UCSD-AML1 (cell line): Measurements from ENCODE around the gene MYLIP.

ENCODE experiments used
- DNase-seq: peaks from one replicate; lab custom pipeline; 2025; ENCODE audit not compliant: unreplicated experiment; lab: John Stamatoyannopoulos, UW

The MYLIP gene

DNA sequence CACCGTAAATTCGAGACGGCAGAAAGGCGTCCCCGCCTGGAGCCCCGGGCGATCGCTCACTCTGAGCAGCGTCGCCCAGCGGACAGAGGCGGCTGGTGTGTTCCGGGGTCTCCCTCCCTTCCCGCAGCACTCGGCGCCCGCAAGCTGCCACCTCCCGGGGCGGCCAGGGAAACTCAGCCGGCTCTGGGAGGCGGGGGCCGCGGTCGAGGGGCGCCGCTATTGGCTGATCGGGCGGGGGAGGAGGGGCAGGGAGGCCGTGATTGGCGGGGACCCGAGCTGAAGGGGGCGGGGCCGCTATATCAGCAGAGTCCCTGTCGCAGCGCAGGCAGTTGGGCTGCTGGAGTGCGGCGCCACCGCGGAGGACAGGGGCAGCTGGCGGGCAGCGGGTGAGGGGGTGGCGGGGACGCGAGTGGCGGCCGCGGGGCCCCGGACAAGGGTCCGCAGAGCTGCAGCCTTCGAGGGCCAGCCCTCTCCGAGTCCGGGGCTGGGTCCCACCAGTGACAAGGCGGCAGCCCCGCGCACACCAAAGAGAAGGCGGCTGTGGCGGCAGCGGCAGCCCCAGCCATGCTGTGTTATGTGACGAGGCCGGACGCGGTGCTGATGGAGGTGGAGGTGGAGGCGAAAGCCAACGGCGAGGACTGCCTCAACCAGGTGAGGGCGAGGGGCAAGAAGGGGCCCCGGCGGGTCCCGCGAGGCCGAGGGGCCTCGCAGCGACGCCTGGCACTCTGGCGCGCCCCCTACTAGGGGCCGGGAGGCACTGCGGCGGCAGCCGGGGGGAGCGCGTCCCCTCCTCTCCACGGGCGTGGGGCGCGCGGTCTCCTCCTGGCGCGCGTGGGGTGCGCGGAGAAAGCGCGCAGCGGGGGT lies at the start of gene MYLIP:
TSS of gene MYLIP (plus strand) at position 328 of the 864 bp plus-strand sequence. CDS start at position 565, 237 bp downstream.
- DNase-seq, result peak; percentile 97

- DNase-seq, result no peak
Observed at GRCh38 chr6:16079354-16079753, 49.5 kb upstream of the MYLIP start.

DNA sequence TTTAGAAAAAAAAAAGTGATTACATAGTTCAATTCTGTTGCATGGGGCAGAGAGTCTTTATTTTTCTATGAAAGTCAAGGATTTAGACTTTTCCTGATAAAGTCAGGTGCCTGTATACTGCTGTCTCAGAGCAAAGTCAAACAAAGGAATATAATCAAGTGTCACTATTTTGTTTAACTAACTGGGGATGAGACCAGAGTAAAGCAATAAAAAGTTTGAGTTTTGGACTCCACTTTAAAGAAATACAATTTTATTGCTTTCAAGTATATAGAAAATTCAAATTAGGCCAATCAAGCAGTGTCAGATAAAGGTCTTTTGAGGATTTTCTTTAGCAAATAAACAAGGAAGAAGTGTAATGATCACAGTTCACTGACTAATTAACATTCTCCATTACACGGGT lies 48.7 kb upstream of the MYLIP start:
- no peak for DNase-seq

- DNase-seq, result no peak
Observed at GRCh38 chr6:16081326-16081725, 47.6 kb upstream of the MYLIP start.

- no peak for DNase-seq
Observed at GRCh38 chr6:16082361-16082760, 46.5 kb upstream of the MYLIP start.

DNA sequence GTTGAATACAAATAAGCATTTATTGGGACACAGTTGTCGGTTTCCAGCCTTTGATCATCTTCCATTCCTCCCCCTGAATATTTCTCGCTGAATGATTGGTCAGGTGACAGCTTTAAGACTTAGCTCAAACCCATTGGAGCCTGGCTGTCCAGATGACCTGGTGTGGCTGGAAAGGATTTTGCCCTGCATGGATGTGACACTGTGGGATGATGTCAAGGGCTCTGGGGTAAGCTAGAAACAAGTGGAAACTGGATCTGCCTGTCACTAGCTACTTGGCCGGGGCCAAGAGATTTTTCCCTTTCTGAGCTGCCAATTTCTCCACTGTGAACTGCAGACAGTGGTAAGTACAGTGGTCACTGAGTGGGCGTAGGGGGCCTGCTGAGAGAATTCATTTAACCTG lies 41.9 kb upstream of the MYLIP start:
- DNase-seq, result no peak

- no peak for DNase-seq
Observed at GRCh38 chr6:16087386-16087785, 41.5 kb upstream of the MYLIP start.

DNA sequence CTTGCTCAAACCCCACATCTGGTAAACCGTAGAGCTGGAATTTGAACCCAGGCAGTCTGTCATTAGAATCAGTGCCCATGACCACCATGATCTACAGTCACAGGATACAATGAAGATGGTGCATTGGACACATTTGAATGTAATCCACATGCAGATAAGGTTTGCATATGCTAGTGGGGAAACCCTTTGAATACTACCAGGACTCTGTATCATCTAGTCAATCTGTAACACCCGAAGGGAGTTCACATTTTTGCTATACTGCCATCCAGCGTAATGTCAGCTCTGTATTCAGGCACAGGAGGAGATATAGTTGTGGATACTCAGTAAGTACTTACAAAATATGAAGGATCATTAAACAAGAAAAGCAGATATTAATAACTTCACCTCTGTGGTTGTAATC lies 40.5 kb upstream of the MYLIP start:
- DNase-seq, result no peak

DNA sequence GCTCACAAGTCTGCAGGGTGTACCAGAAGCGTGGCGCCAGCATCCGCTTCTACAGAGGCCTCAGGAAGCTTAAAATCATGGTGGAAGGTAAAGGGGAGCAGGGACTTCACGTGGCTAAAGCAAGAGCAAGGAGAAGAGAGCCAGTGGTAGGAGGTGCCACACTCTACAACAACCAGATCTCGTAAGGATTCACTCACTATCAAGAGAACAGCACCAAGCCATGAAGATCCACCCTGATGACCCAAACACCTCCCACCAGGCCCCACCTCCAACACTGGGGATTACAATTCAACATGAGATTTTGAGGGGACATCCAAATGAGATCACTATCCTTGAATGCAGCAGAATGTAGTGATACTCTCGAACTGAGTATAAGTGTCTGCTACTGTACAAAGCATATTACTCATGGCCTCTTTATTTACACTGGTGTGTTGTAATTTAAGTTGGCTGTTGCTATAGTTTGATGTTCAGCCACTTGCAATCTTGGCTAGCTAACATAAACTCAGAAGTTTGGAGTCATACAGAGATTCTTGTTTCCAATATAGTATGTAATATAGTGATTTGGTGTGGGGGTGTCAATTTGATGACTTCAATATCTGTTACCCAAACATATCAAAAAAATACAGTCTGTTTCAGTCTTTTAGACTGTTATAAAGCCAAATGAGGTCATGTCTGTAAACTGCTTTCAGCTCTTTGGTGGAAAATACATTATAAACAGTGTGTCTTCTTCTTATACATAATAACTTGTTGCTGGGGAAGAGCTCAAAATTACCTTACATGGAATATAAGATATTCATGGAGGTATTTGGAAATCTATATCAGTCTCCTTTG lies 39.4 kb upstream of the MYLIP start:
- no peak for DNase-seq

- no peak for DNase-seq
Observed at GRCh38 chr6:16090452-16090851, 38.4 kb upstream of the MYLIP start.

DNA sequence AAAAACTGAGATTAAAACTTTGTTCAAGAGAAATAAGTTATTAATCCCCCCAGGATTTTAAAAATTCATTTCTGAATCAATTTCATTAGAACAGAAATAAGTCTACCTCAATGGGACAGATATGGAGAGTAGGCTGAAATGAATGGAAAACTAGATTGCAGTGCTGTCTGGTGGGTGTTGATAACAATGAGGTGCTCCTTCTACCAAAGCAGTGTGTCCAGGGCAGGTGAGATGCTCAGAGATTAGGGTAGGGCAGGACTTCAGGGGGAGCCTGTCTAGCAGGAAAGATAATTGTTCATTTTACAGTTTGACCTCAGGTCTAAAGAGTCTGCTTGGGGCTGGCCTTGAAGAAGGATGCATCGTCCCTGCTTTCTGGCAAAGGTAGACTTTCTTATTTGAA lies 38.0 kb upstream of the MYLIP start:
- no peak for DNase-seq

- peak; percentile 26 for DNase-seq
Observed at GRCh38 chr6:16092140-16092539, 36.7 kb upstream of the MYLIP start.

DNA sequence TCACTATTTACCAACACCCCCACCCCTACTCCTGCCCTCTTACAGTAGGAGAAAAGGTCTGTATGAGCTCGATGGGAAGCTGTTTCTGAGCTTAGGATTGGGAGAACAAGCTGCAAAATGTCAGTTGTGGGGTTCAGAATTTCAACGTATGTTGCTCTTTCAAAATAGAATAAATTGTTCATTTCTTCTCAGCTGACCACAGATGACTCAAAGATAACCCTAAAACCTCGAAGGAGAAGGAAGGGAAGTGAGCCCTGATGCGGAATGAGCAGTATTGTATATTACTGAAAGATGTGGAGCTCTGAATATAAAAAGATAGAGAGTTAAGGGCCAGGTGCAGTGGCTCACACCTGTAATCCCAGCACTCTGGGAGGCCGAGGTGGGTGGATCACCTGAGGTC lies 35.9 kb upstream of the MYLIP start:
- no peak for DNase-seq

- DNase-seq, result peak; percentile 19
Observed at GRCh38 chr6:16095180-16095579, 33.7 kb upstream of the MYLIP start.

- DNase-seq, result no peak
Observed at GRCh38 chr6:16097382-16098171, 31.3 kb upstream of the MYLIP start.

GRCh38 chr6:16098211-16098610 lies 30.7 kb upstream of the MYLIP start:
- DNase-seq, result no peak

- DNase-seq, result no peak
Observed at GRCh38 chr6:16102208-16102607, 26.7 kb upstream of the MYLIP start.

DNA sequence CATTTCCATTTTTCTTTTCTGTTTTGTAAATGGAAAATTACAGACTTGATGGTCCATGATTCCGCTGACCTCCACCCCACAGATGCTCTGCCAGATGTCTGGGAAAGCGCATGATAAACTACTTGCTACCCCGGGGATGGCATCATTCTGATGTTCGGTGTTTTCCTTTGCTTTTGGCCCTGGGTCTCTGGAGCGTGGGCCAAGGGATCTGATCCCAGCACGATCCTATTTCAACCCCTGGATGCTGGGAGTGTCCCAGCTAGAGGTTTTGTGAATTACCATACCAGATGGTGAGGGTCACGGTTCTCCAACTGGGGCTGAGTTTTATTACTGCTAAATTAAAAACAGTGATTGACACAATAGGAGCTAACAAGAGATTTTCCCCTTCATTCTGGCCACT lies 25.2 kb upstream of the MYLIP start:
- DNase-seq, result no peak

DNA sequence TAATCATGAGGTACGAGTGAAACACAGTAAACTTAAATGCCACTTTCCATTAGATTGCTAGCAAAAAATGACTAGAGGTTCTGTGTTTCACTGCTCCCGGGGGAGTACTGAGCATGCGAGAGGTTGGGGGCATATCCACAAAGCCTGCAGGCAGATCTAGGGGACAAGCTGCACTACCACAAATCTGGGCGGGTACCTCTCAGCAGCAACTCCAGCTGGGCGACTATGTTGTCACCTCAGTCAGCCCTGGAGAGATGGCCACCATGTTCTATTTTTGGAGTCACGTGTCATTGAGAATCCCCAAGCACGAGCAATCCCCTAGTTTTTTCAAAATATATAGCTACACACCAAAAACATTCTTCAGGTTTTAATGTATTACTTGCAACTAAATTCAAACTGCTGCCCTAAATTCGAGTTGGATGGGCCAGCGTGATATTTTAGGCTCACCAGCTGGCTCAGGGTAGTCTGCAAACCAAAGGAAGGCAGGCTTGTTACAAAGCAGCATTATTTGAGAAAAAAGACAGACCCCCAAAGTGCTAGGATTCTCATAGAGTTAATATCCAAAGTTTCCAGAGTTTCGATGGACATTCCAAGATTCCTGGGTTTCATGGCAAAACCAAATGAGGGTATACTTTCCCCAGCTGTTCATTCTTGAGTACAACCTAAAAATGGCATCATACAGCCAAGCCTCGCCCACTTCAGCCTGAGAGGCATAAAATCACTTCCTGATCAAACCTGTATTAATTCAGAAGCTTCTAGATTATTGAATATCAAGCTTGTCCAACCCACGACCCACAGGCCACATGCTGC lies 24.1 kb upstream of the MYLIP start:
- DNase-seq, result no peak

DNA sequence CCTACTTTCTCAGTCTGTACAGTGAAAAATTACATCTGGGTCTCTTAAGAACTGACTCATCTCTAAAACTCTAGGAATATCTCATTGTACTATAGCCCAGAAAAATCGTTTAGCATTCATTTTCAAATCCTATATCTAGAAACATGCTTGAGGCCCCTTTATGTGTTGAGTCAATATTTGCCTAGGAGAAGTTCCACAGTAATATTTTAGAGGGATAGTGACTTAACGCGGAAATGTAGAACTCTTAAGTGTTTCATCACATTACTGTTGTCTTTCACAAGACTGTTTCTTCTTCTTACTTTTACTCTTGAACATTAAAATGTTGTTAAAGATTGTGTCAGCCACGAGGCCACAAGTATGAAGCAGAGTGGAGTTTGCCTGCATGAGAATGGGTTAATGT lies 23.0 kb upstream of the MYLIP start:
- DNase-seq, result no peak
